GM19351 (cell line): ENCODE results near the gene SYNE4.
"Not testable (repeated sequence)": the region's sequence is repeated elsewhere in the genome, so short reads cannot be mapped to it uniquely, and the experiment has no call there.

Experiments
- ATAC-seq: cut with Tn5 transposase; IDR thresholded peaks from one replicate; pipeline ENCODE4 v1.9.1; 2021; ENCODE audit warnings: mild to moderate bottlenecking, moderate library complexity; ENCODE audit not compliant: unreplicated experiment

SYNE4 gene, protein sequence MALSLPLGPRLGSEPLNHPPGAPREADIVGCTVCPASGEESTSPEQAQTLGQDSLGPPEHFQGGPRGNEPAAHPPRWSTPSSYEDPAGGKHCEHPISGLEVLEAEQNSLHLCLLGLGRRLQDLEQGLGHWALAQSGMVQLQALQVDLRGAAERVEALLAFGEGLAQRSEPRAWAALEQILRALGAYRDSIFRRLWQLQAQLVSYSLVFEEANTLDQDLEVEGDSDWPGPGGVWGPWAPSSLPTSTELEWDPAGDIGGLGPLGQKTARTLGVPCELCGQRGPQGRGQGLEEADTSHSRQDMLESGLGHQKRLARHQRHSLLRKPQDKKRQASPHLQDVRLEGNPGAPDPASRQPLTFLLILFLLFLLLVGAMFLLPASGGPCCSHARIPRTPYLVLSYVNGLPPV

DNA sequence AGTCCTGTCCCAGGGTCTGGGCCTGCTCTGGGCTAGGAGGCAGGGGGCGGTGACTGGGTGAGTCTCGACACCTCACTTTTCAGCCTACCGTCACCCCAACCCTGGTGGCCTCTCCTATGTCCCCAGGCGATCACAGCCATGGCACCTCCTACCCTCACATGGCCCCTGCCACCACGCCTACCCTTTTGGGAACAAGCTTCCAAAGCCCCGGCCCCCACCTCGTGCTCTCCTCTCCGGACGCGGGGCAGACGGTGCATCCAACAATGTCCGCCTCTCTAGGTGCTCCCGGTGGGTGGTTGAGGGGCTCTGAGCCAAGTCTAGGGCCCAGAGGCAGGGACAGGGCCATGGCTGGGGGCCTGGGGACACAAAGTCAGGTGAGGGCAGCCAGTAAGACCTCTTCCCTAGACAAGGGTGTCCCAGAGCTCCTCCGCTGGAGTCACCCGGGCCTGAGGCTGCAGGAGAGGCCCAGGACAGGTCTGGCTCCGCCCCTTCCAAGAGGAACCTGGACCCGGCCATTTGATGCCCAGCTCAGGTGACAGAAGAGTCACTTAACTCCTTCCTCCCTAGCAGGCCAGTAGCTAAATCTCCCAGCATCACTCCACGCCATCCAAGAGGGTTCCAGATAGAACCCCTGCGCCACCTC, at the start of gene SYNE4:
Gene SYNE4 (minus strand): TSS at position 478 of the 643 bp plus-strand sequence. CDS start 132 bp downstream, at position 346.
- ATAC-seq, result no peak

DNA sequence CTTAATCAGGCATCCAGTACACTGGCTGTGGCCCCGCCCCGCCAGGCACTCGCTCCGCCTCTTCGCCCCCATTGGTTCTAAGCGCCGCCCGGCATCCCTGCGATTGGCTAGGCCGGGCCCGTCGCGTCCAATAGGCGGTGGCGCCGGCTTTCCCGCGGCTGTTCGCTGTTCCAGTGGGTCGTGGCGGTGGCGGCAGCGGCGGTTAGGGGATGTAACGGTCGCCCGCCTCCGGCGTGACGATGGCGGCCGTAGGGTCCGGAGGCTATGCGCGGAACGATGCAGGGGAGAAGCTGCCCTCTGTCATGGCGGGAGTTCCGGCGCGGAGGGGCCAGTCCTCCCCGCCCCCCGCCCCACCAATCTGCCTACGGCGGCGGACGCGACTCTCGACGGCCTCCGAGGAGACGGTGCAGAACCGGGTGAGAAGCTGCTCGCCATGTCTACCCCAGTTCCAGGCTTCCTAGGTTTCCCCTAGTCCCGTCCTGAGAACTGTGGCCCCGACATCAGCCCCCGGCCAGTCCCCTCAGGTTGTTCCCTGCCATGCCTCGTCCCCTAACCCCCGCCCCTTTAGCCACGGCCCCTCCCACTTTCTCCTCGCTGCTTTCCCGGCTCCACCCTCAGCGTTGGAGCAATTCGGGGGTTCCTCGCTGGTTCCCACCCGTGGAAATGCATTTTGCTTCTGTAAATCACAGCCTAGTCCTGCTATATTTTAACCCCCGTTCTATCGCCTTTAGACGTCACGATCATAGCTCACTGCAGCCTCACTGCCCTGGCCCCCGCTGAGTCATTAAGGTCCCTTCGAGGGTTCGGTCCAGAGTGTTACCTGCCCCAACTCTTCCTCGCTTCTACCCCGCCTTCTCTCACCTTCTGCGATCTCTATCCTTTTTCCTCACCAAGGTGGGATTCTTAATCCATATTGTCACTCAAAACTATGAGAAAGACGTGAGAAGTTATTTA, 46.4 kb upstream of the SYNE4 start, which contains the start of gene WDR62:
Gene WDR62 (plus strand): TSS at position 165 of the 954 bp plus-strand sequence. CDS start 75 bp downstream, at position 240.
- ATAC-seq, result peak; percentile 61

DNA sequence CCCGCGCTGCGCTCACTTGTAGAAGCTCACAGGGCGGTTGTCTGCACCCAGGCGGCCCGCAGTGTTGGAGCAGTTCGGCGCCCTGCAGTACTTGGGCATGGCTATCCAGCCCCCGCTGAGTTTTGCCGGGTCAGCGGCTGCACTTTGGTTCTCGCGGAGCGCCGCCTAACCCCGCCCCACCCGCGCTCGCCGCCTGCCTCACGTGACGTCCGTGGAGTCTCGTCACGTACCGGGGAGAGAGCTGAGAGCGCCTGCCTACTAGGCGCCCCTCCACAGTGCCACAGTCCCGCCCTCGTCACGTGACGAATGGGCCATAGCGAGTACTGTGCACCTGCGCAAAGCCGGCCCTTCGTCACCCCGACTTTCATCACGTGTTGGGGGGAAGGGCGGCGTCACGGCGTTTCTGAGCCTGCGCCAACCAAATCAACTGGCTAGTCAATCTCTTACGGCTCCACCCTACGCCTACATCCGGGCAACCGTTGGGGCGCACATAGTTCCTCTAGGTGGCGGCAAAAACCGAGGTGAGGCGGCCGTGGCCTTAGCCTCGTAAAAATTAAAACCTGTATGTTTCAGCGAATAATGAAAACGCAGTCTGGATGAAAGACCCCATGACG, 45.6 kb upstream of the SYNE4 start, which contains the start of gene THAP8:
Gene THAP8 (minus strand): TSS at position 167 of the 614 bp plus-strand sequence. CDS start 68 bp downstream, at position 99.
- ATAC-seq, result peak; percentile 76

DNA sequence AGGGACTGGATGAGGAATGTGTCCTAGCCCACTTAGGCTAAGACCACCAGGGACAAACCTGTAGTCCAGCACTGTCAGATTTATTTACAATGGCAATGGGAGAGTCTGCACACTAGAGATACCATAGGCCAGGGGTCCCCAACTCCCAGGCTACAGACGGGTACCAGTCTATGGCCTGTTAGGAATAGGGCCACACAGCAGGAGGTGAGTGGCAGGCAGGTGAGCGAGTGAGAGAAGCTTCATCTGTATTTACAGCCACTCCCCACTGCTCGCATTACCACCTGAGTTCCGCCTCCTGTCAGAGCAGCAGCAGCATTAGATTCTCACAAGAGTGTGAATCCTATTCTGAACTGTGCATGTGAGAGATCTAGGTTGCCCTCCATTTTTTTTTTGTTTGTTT, 43.0 kb upstream of the SYNE4 start:
- ATAC-seq, result no peak

DNA sequence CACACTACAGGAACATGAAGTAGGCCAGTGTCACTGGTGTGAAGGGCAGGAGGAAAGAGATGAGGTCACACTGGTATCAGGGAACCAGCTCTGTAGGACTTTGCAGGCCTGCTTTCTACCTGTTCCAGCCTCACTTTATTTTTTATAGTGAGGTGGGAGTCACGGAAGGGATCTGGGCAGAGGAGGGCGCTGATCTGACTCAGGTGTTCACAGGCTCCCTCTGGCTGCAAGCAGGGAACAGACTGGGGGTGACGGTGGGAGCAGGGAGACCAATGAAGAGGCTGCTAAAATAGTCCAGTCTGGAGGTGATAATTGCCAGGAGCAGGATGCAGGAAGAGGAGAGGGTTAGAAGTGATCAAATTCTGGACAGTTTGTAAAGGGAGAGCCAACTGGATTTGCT, 42.6 kb upstream of the SYNE4 start:
- no peak for ATAC-seq

DNA sequence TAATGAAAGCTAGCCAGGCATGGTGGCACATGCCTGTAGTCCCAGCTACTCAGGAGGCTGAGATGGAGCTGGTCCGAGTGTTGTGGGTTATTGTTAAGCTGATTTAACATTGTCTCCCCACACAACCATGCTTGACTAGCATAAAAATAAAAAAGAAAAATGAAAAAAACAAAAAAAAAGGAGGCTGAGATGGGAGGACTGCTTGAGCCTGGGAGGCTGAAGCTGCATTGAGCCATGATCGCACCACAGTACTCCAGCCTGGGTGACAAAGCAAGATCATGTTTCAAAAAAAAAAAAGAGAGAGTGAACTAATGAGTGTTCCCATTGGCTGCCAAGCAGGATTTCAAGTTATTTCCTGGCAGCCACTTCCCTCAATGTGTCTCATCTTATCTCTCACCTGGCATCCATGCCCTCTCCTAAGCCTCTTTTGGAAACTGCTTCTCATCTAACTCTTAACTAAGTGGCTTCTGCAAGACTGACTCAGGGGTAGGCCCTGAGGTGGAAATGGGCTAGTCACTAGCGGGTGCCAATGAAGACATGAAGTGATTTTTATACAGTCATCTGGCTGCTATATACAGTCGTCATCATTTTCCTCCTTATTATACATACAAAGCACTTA, 40.6 kb upstream of the SYNE4 start:
- no peak for ATAC-seq

DNA sequence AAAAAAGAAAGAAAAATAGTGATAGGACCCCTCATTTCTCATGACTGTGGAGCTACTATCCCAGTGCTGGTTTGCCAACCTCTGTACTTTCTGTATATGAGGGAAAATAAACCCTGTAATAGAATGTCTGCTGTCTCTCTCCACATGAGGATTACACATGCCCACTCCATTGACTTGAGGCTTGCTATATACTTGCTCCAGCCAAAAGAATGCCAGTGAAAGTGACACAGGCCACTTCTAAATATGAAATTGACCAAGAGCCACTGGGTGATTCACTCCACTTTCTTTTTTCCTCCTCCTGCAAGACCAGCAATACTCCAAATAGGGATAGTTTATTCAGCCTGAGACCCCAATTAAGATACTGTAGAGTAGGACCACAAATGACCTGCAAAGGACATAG, 39.2 kb upstream of the SYNE4 start:
- ATAC-seq, result no peak

DNA sequence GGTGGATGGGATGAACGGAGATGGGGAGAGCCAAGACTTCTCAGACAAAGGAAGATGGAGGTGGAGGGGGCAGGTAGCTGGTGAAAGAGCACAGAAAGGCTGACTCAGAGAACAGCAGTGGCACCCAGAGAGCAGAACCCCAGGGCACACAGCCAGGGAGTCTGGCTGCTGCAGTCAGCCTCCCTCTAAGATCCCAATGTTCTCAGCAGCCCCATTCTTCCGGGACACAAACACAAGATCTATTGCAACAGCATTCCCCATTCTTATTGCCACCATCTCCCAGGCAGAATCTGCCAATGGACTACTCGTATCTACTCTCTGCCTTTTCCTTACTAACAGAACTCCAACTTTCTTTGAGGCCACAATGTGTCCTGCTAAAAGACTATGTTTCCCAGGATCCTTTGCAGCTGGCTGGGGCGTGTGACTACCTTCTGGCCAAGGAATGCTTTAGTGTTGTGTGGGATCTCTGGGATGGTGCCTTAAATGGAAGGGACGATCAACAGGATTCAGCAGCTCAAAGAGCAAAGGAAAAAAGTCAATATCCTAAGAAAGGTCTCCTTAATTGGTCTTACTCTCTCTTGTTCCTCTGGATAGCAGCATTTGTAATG, 37.9 kb upstream of the SYNE4 start:
- no peak for ATAC-seq

DNA sequence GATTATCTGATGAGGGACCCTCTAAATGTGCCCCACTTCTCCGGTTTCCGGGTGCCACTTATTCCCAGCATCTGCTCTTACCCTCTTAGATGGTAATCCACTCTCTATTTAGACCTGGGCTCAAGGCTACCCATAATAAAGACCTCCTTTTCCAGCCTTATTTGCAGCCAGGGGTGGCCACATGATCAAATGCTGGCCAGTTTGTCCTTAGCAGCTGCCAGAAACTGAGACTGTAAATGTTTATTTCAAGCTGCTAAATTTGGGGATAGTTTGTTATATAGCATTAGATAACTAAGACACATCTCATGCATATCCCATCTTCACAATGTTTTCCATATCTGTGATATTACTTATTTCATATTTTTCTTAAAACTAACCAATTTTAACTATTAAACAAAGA, 35.3 kb upstream of the SYNE4 start:
- ATAC-seq, result no peak

DNA sequence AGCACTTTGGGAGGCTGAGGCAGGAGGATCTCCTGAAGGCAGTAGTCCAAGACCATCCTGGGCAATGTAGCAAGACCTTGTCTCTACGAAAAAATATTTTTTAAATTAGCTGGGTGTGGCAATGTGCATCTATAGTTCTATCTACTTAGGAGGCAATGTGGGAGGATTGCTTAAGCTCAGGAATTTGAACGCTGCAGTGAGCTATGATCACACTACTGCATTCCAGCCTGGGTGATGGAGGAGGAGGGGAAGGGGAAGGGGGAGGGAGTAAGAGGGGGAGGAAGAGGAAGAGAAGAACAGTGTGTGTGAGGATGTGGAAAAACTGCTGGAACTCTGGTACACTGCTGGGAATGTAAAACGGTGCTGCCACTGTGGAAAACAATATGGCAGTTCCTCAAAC, 33.2 kb upstream of the SYNE4 start:
- no peak for ATAC-seq

DNA sequence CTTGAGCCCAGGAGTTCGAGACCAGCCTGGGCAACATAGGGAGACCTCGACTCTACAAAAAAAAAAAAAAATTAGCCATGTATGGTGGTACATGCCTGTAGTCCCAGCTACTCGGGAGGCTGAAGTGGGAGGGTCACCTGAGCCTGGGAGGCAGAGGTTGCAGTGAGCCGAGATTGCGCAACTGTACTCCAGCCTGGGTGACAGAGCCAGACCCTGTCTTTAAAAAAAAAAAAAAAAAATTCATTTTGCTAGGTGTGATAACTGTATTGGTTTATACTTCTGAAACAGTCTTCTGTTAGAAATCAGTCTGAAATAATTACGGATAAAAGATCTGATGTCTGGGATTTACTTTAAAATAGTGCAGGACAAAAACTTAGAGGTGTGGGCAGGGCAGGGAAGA, 32.5 kb upstream of the SYNE4 start:
- ATAC-seq, result not testable (repeated sequence)

DNA sequence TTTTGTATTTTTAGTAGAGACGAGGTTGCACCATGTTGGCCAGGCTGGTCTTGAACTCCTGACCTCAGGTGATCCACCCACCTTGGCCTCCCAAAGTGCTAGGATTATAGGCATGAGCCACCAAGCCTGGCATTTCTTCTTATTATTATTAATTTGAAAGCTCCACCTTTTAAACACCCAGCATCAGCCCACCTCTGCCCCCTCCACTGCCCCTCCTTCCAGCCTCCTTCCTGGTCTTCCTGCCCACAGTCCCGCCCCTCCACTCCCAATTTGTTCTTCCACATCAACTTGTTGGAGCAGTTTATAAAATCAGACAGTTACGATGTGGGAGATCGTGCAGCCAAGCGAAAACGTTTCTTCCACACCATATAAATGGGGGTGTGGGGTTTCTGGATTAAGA, 31.9 kb upstream of the SYNE4 start:
- no peak for ATAC-seq

DNA sequence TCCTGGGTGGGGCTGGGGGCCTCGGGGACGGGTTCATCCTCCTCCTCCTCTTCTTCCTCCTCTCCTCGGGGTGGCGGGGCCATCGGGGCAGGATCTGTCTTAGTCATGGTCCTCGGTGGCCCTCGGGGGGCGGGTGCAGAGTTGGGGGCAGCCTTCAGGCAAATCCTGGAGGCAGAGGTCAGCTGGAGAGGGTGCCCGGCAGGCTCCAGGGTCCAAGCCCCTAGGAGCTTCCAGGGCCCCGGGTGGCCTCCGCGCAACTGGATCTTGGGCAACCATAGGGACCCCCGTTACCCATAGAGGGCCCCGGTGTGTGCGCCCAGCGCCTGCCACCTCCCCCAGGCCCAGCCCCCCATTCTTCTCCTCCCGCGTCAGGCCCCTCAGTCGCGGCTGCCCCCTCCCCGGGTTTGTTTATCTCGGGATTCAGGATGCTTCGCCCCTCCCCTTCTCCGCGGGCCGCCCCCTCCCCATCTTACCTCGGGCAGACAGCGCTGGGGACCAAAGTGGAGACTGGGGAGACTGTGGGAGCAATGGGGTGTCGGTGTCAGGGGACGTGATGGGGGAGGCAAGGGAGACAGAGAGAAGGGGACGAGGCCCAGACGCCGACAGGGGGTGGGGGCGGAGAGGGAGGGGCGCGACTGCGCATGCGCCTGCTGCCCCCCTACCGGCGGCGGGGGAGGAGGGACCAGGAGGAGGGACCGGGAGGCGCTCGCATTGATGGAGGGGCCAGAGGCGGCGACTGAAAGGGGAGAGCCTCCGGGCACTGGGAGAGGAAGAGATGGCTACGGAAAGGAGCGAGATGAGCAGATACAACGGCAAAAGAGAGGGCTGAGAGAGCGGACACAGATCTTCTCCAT, 23.9 kb upstream of the SYNE4 start, which contains the start of gene CLIP3:
Gene CLIP3 (minus strand): TSS at position 623 of the 854 bp plus-strand sequence. CDS start 516 bp downstream, at position 107.
- ATAC-seq, result no peak

DNA sequence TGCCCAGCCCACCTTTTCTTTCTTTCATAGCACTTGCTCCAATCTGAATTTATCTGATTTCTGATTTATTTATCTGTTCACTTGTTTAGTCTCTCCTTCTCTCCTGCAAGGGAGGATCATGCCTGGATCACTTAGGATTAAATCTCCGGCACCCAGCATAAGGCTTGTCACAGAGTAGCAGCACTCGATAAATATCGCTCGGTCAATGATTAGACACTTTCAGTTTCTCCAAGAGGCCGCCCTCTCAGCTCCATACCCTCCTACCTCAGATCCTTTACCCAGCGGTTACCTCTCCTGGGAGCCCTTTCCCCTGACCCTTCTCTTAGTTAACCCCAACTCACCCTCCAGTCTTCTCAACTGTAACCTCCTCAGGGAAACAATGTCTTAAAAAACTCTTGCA, 22.7 kb upstream of the SYNE4 start:
- ATAC-seq, result no peak

DNA sequence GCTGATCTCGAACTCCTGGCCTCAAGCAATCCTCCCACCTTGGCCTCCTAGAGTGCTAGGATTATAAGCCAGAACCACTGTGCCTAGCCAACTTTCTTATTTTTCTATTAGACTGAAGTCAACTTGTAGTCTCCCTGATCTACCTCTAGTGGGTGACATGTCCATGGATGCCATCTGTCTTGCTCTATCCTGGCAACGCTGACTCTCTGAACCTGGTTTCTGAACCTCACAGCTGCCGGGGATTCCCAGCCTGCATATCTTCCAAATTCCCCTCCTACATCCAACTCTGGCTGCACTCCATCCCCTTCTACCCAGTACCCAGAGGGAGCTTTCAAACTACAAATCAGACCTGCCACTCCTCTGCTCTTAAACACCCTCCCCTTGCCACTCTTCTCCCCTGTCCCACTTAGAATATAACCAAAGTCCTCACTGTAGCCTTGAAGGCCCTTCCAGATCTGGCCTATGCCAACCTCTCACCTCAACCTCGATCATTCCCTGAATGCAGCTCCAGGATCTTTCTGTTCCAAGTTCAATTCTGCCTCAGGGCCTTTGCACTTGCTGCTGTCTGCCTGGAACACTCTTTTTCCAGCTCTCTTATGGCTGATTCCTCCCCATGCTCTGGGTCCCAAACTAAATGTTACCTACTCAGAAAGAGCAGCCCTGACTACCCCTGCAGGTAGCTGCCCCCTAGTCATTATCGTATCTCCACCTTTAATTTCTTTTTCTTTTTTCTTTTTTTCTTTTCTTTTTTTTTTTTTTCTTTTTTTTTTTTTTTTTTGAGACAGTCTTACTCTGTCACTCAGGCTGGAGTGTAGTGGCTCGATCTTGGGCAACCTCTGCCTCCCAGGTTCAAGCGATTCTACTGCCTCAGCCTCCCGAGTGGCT, 21.9 kb upstream of the SYNE4 start:
- ATAC-seq, result no peak

DNA sequence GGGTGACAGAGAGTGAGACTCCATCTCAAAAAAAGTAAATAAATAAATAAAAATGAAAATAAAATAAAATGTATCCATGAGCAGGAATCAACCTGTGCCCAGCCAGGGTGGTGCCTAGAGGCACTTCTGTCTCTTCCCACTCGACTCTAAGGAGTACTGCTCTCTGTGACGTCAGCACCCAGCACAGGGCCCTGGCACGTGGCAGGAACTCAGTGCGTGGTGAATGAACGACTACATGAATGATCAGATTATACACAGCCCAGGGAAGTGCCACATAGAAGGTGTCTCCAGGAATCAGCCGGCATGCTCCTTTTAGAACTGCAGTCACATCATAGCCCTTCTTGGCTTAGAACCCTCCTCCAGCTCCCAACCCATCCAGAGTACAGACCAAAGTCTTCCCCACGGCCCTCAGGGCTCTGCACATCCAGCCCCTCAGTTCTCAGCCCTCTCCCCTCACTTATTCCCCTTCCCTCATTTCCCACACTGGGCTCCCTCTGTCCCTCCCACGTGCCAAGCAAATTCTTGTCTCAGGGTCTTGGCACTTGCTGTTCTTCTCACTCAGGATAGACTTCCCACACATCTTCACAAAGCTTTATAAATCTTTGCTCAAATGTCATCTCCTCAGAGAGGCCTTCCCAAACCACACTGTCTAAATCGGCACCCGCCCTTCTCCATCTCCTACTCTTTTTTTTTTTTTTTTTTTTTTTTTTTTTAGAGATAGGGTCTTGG, 19.9 kb upstream of the SYNE4 start:
- no peak for ATAC-seq

DNA sequence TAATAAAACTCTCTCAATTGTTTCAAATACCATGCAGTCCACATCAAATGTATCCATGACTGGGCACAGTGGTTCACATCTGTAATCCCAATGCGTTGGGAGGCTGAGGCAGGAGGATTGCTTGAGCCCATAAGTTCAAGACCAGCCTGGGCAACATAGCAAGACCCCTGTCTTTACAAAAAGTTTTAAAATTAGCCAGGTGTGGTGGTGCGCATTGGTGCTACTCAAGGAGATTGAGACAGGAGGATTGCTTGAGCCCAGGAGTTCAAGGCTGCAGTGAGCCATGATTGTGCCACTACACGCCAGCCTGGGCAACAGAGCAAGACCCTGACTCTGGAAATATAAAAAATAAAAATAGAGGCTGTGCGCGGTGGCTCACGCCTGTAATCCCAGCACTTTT, 19.1 kb upstream of the SYNE4 start:
- no peak for ATAC-seq
